Peyer's patch (tissue), 4 donors: ENCODE data around the gene NELL1. TPM values are rescaled to one million over a fixed set of nuclear protein-coding genes. Genes with fewer than 3 reads are reported as not detected.

Experiments
- DNase-seq, 3 donors: peaks; one replicate each; pipeline ENCODE4 v3.0.0-alpha.2; 2017 to 2019
- H3K27ac ChIP-seq, 4 donors: fragments of 200-600 bp; sonication (generic); one replicate each; pipeline ENCODE4 v1.5.1; 2016 to 2019
- H3K27me3 ChIP-seq, 2 donors: fragments of 200-600 bp; sonication (generic); one replicate each; pipeline ENCODE4 v1.5.1; 2019
- H3K36me3 ChIP-seq, 3 donors: fragments of 200-600 bp; sonication (generic); one replicate each; pipeline ENCODE4 v1.5.1; 2016 to 2019
- H3K4me1 ChIP-seq, 4 donors: fragments of 200-600 bp; sonication (generic); one replicate each; pipeline ENCODE4 v1.5.1; 2016 to 2019
- H3K4me3 ChIP-seq, 4 donors: fragments of 200-600 bp; sonication (generic); 1 replicate in 3 of 4; 2 replicates in 1 of 4; pipeline ENCODE4 v1.5.1; 2016 to 2019; ENCODE audit warnings: mild to moderate bottlenecking in 1 of 4
- H3K9me3 ChIP-seq, 4 donors: fragments of 200-600 bp; sonication (generic); one replicate each; pipeline ENCODE4 v1.5.1; 2016 to 2019; ENCODE audit warnings: mild to moderate bottlenecking in 1 of 4
- CTCF ChIP-seq, 6 experiments: fragments of 450-650 bp in 4 of 6; fragments of 200-600 bp in 2 of 6; sonication (generic) in 1 of 6; IDR thresholded peaks; one replicate each; pipeline ENCODE4 v1.5.1; 2017 to 2019; ENCODE audit warnings: antibody characterized with exemption in 6 of 6, mild to moderate bottlenecking in 3 of 6, moderate library complexity in 1 of 6
- POLR2A ChIP-seq, 2 donors: fragments of 450-650 bp; IDR thresholded peaks; one replicate each; pipeline ENCODE4 v1.5.1; 2017; ENCODE audit warnings: antibody characterized with exemption in 2 of 2, mild to moderate bottlenecking in 2 of 2, moderate library complexity in 2 of 2
- total RNA-seq, 4 donors: library from RNA; depleted of rRNA; stranded (reverse); fragments of >200 nt; gene quantifications; one replicate each; pipeline ENCODE4 v1.1.0, GENCODE V29; 2016

NELL1 gene
- total RNA-seq, 4 donors from 2014 or later: not detected

GRCh38 chr11:21105196-21105917, 436.0 kb downstream of the NELL1 start:
- Histone ChIP-seq H3K4me1 (no peaks in the 10 kb centered on the region), H3K27me3 (no peaks in the 10 kb centered on the region), H3K36me3 (no peaks in the 10 kb centered on the region), H3K4me3 (no peak overlapping the region), H3K27ac (no peak overlapping the region), H3K9me3 (peaks cover 0 to 6% (median 0%) of the 10 kb centered on the region in 4 donors)
- TF ChIP-seq POLR2A (IDR thresholded peaks at IDR 0.05) (no peak), CTCF (IDR thresholded peaks at IDR 0.05) (no peak)
- DNase-seq: no peak

GRCh38 chr11:21109341-21109740, 440.0 kb downstream of the NELL1 start:
- no peak for DNase-seq
- TF ChIP-seq POLR2A (IDR thresholded peaks at IDR 0.05) (no peak), CTCF (IDR thresholded peaks at IDR 0.05) (no peak)
- Histone ChIP-seq H3K27me3 (no peaks in the 10 kb centered on the region), H3K36me3 (no peaks in the 10 kb centered on the region), H3K4me3 (no peak overlapping the region), H3K4me1 (no peaks in the 10 kb centered on the region), H3K27ac (no peak overlapping the region), H3K9me3 (peaks cover 0 to 6% (median 0%) of the 10 kb centered on the region in 4 donors)

GRCh38 chr11:21110415-21110814, 441.0 kb downstream of the NELL1 start:
- no peak for DNase-seq
- Histone ChIP-seq H3K27ac (no peak overlapping the region), H3K4me3 (no peak overlapping the region), H3K9me3 (no peaks in the 10 kb centered on the region), H3K4me1 (no peaks in the 10 kb centered on the region), H3K27me3 (no peaks in the 10 kb centered on the region), H3K36me3 (no peaks in the 10 kb centered on the region)
- TF ChIP-seq POLR2A (IDR thresholded peaks at IDR 0.05): no peak

GRCh38 chr11:21113876-21114275, 444.5 kb downstream of the NELL1 start:
- DNase-seq: no peak
- H3K4me1 ChIP-seq: no peaks in the 10 kb centered on the region
- no peaks in the 10 kb centered on the region for H3K36me3 ChIP-seq
- no peak overlapping the region for H3K4me3 ChIP-seq
- TF ChIP-seq CTCF (IDR thresholded peaks at IDR 0.05) (no peak), POLR2A (IDR thresholded peaks at IDR 0.05) (no peak)
- no peak overlapping the region for H3K27ac ChIP-seq
- H3K9me3 ChIP-seq: no peaks in the 10 kb centered on the region
- H3K27me3 ChIP-seq: no peaks in the 10 kb centered on the region

GRCh38 chr11:21116009-21116408, 446.6 kb downstream of the NELL1 start:
- DNase-seq: no peak
- Histone ChIP-seq H3K27ac (no peak overlapping the region), H3K36me3 (no peaks in the 10 kb centered on the region), H3K4me3 (no peak overlapping the region), H3K4me1 (no peaks in the 10 kb centered on the region), H3K27me3 (no peaks in the 10 kb centered on the region), H3K9me3 (no peaks in the 10 kb centered on the region)
- no peak for TF ChIP-seq POLR2A (IDR thresholded peaks at IDR 0.05)
- no peak for TF ChIP-seq CTCF (IDR thresholded peaks at IDR 0.05)

- Histone ChIP-seq H3K4me1 (no peaks in the 10 kb centered on the region), H3K27me3 (no peaks in the 10 kb centered on the region), H3K27ac (no peak overlapping the region), H3K4me3 (no peak overlapping the region), H3K9me3 (no peaks in the 10 kb centered on the region), H3K36me3 (no peaks in the 10 kb centered on the region)
- no peak for DNase-seq
- TF ChIP-seq CTCF (IDR thresholded peaks at IDR 0.05) (no peak), POLR2A (IDR thresholded peaks at IDR 0.05) (no peak)
These were observed 450.0 kb downstream of the NELL1 start for GRCh38 chr11:21119411-21119810.
